HG02938 (cell line): ENCODE results near the gene KDM7A.
"Not testable (repeated sequence)": the region's sequence is repeated elsewhere in the genome, so short reads cannot be mapped to it uniquely, and the experiment has no call there.

Experiments
- ATAC-seq: cut with Tn5 transposase; IDR thresholded peaks from one replicate; pipeline ENCODE4 v1.9.1; 2021; ENCODE audit warnings: mild to moderate bottlenecking, moderate library complexity; ENCODE audit not compliant: unreplicated experiment

Gene KDM7A

GRCh38 chr7:140162081-140162480, 14.7 kb downstream of the KDM7A start:
- ATAC-seq = not testable (repeated sequence)

- ATAC-seq = no peak
These were observed 15.7 kb downstream of the KDM7A start for GRCh38 chr7:140161047-140161446.

- no peak for ATAC-seq
These were observed 16.5 kb downstream of the KDM7A start for GRCh38 chr7:140160308-140160707.

GRCh38 chr7:140159497-140159896, 17.3 kb downstream of the KDM7A start:
- no peak for ATAC-seq

- ATAC-seq = no peak
These were observed 20.2 kb downstream of the KDM7A start for GRCh38 chr7:140156460-140157080.

- no peak for ATAC-seq
These were observed 21.4 kb downstream of the KDM7A start for GRCh38 chr7:140155428-140155827.

GRCh38 chr7:140153666-140154161, 23.1 kb downstream of the KDM7A start:
- no peak for ATAC-seq

- no peak for ATAC-seq
These were observed 30.2 kb downstream of the KDM7A start for GRCh38 chr7:140146574-140146973.

- no peak for ATAC-seq
These were observed 31.1 kb downstream of the KDM7A start for GRCh38 chr7:140145709-140146108.

GRCh38 chr7:140144821-140145220, 32.0 kb downstream of the KDM7A start:
- ATAC-seq = no peak

- ATAC-seq = no peak
These were observed 32.8 kb downstream of the KDM7A start for GRCh38 chr7:140143997-140144396.

- no peak for ATAC-seq
These were observed 34.8 kb downstream of the KDM7A start for GRCh38 chr7:140142031-140142430.

- no peak for ATAC-seq
These were observed 35.5 kb downstream of the KDM7A start for GRCh38 chr7:140141256-140141655.

- ATAC-seq = no peak
These were observed 39.7 kb downstream of the KDM7A start for GRCh38 chr7:140137078-140137477.

- no peak for ATAC-seq
These were observed 40.7 kb downstream of the KDM7A start for GRCh38 chr7:140136073-140136472.

- no peak for ATAC-seq
These were observed 42.7 kb downstream of the KDM7A start for GRCh38 chr7:140134039-140134438.

- no peak for ATAC-seq
These were observed 49.2 kb downstream of the KDM7A start for GRCh38 chr7:140127360-140128127.

GRCh38 chr7:140126435-140127034, 50.2 kb downstream of the KDM7A start:
- no peak for ATAC-seq

GRCh38 chr7:140122965-140123364, 53.8 kb downstream of the KDM7A start:
- no peak for ATAC-seq

- ATAC-seq = no peak
These were observed 55.5 kb downstream of the KDM7A start for GRCh38 chr7:140121326-140121725.

GRCh38 chr7:140114817-140115216, 62.0 kb downstream of the KDM7A start:
- ATAC-seq = not testable (repeated sequence)

- not testable (repeated sequence) for ATAC-seq
These were observed 68.0 kb downstream of the KDM7A start for GRCh38 chr7:140108777-140109176.
